ENCODE measurements around the gene CERS6.

The CERS6 gene

DNA sequence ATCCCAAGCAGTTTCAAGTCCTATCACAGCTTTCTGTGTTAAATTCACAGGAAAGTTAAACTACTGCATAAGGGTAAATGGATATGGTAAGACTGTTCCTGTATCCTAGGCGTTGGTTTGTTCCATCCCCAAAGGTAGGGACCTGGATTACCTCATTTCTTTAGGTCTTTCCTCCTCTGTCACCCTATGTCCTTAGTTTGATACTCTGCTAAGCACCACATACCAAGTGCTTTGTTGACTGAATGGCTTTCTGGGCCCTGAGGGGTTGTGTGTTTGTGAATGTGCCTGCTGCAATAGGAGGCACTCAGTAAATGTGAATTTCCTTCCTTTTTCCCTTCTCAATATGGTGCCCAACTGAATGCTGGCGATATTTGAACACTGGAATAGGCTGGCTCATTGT, 354.2 kb downstream of the CERS6 start:
- TF ChIP-seq ZNF785 (tag by site-specific recombination; IDR thresholded peaks at IDR 0.05), result no peak
- TF ChIP-seq ZFP37 (tag by site-specific recombination; IDR thresholded peaks at IDR 0.05), result no peak
- no peak for TF ChIP-seq ZNF266 (tag by site-specific recombination; IDR thresholded peaks at IDR 0.05; ENCODE audit: low read depth)
- TF ChIP-seq, protein P1, sequence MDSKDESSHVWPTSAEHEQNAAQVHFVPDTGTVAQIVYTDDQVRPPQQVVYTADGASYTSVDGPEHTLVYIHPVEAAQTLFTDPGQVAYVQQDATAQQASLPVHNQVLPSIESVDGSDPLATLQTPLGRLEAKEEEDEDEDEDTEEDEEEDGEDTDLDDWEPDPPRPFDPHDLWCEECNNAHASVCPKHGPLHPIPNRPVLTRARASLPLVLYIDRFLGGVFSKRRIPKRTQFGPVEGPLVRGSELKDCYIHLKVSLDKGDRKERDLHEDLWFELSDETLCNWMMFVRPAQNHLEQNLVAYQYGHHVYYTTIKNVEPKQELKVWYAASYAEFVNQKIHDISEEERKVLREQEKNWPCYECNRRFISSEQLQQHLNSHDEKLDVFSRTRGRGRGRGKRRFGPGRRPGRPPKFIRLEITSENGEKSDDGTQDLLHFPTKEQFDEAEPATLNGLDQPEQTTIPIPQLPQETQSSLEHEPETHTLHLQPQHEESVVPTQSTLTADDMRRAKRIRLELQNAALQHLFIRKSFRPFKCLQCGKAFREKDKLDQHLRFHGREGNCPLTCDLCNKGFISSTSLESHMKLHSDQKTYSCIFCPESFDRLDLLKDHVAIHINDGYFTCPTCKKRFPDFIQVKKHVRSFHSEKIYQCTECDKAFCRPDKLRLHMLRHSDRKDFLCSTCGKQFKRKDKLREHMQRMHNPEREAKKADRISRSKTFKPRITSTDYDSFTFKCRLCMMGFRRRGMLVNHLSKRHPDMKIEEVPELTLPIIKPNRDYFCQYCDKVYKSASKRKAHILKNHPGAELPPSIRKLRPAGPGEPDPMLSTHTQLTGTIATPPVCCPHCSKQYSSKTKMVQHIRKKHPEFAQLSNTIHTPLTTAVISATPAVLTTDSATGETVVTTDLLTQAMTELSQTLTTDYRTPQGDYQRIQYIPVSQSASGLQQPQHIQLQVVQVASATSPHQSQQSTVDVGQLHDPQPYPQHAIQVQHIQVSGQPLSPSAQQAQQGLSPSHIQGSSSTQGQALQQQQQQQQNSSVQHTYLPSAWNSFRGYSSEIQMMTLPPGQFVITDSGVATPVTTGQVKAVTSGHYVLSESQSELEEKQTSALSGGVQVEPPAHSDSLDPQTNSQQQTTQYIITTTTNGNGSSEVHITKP (tag by site-specific recombination; IDR thresholded peaks at IDR 0.05), result 0 out of 2 replicates have a peak, but pooled peaks have one; percentile 10
- Histone ChIP-seq H3K36me3 (ENCODE audit: control insufficient read depth in 2 of 2, insufficient read depth in 1 of 2, low read length in 2 of 2) (no peaks in the 10 kb centered on the region), H3K27ac (ENCODE audit: extremely low read depth, low read depth, low read length) (no peak overlapping the region), H3K4me3 (ENCODE audit: low read depth, low read length) (no peak overlapping the region), H3K4me1 (ENCODE audit: control insufficient read depth, insufficient read depth, low read length) (no peaks in the 10 kb centered on the region), H3K9me3 (ENCODE audit: control insufficient read depth, insufficient read depth, low read depth, low read length) (no peaks in the 10 kb centered on the region)
- ChIA-PET CTCF (interaction anchor here (0.7 to 1.1 kb wide), 2 partner anchors 42 to 44 kb away, joined by 3 read pairs; no protein-coding TSS in a partner anchor), POLR2A (interaction anchor here (0.6 kb wide), 1 partner anchor 25 kb away, joined by 3 read pairs; no protein-coding TSS in a partner anchor)

GRCh38 chr2:168811696-168812095, 355.6 kb downstream of the CERS6 start:
- ChIA-PET CTCF (no interaction called here), POLR2A (no interaction called here)
- no peaks in the 10 kb centered on the region for H3K36me3 ChIP-seq (ENCODE audit: control insufficient read depth in 2 of 2, insufficient read depth in 1 of 2, low read length in 2 of 2)
- H3K27ac ChIP-seq (ENCODE audit: extremely low read depth, low read depth, low read length), result no peak overlapping the region
- H3K4me3 ChIP-seq (ENCODE audit: low read depth, low read length), result no peak overlapping the region
- H3K4me1 ChIP-seq (ENCODE audit: control insufficient read depth, insufficient read depth, low read length), result no peaks in the 10 kb centered on the region
- no peak for TF ChIP-seq ZNF311 (tag by site-specific recombination; IDR thresholded peaks at IDR 0.05; ENCODE audit: borderline replicate concordance)
- TF ChIP-seq ZNF24 (tag by site-specific recombination; IDR thresholded peaks at IDR 0.05), result no peak
- no peak for TF ChIP-seq WT1 (tag by site-specific recombination; IDR thresholded peaks at IDR 0.05)
- no peak for TF ChIP-seq ZNF510 (tag by site-specific recombination; IDR thresholded peaks at IDR 0.05; ENCODE audit: insufficient replicate concordance)
- TF ChIP-seq, protein P2, sequence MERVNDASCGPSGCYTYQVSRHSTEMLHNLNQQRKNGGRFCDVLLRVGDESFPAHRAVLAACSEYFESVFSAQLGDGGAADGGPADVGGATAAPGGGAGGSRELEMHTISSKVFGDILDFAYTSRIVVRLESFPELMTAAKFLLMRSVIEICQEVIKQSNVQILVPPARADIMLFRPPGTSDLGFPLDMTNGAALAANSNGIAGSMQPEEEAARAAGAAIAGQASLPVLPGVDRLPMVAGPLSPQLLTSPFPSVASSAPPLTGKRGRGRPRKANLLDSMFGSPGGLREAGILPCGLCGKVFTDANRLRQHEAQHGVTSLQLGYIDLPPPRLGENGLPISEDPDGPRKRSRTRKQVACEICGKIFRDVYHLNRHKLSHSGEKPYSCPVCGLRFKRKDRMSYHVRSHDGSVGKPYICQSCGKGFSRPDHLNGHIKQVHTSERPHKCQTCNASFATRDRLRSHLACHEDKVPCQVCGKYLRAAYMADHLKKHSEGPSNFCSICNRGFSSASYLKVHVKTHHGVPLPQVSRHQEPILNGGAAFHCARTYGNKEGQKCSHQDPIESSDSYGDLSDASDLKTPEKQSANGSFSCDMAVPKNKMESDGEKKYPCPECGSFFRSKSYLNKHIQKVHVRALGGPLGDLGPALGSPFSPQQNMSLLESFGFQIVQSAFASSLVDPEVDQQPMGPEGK (tag by site-specific recombination; IDR thresholded peaks at IDR 0.05), result no peak
- no peak for TF ChIP-seq SETDB1 (IDR thresholded peaks at IDR 0.05; ENCODE audit: insufficient read length, low read length)
- no peak for TF ChIP-seq CTCF (tag by site-specific recombination; IDR thresholded peaks at IDR 0.05)
- no peak for TF ChIP-seq GLI2 (tag by site-specific recombination; IDR thresholded peaks at IDR 0.05; ENCODE audit: borderline replicate concordance, low read depth)
- no peak for TF ChIP-seq ZSCAN23 (tag by site-specific recombination; IDR thresholded peaks at IDR 0.05)
- H3K9me3 ChIP-seq (ENCODE audit: control insufficient read depth, insufficient read depth, low read depth, low read length), result no peaks in the 10 kb centered on the region

- ChIA-PET CTCF (interaction anchor here (0.6 to 1.0 kb wide), 2 partner anchors 40 to 116 kb away, joined by 3 read pairs; no protein-coding TSS in a partner anchor), POLR2A (no interaction called here)
- H3K36me3 ChIP-seq (ENCODE audit: control insufficient read depth in 2 of 2, insufficient read depth in 1 of 2, low read length in 2 of 2), result no peaks in the 10 kb centered on the region
- H3K9me3 ChIP-seq (ENCODE audit: control insufficient read depth, insufficient read depth, low read depth, low read length), result no peaks in the 10 kb centered on the region
- no peaks in the 10 kb centered on the region for H3K4me1 ChIP-seq (ENCODE audit: control insufficient read depth, insufficient read depth, low read length)
- TF ChIP-seq SCRT1 (tag by site-specific recombination; IDR thresholded peaks at IDR 0.05; ENCODE audit: borderline replicate concordance) (no peak), ZNF629 (tag by site-specific recombination; IDR thresholded peaks at IDR 0.05) (peak; percentile 62; the same call in 1 of the 2 replicates), ZFHX2 (tag by site-specific recombination; conservative IDR thresholded peaks at IDR 0.05) (no peak), ZBTB21 (tag by site-specific recombination; IDR thresholded peaks at IDR 0.05) (0 out of 2 replicates have a peak, but pooled peaks have one; percentile 42)
- H3K27ac ChIP-seq (ENCODE audit: extremely low read depth, low read depth, low read length), result no peak overlapping the region
- H3K4me3 ChIP-seq (ENCODE audit: low read depth, low read length), result no peak overlapping the region
Measured at GRCh38 chr2:168814046-168814445, 358.0 kb downstream of the CERS6 start.
